Right cardiac atrium (tissue), 5 donors: ENCODE results near the gene RAB33B. TPM values are rescaled to one million over a fixed set of nuclear protein-coding genes. Genes with fewer than 3 reads are reported as not detected.
"Not testable (repeated sequence)": the region's sequence is repeated elsewhere in the genome, so short reads cannot be mapped to it uniquely, and the experiment has no call there.

Experiments
- ATAC-seq, 2 donors: fragments of 200-7000 bp; cut with Tn5 transposase; one replicate each; pipeline versions ENCODE4 v1.8.0 to v1.9.1; 2020; ENCODE audit warnings: moderate library complexity in 2 of 2, mild to moderate bottlenecking in 1 of 2
- DNase-seq, 3 donors: peaks; one replicate each; pipeline ENCODE4 v3.0.0-alpha.2; 2020
- H3K27ac ChIP-seq: one replicate; pipeline ENCODE4 v1.5.1; 2013; ENCODE audit warnings: mild to moderate bottlenecking, low read length, control low read depth, moderate library complexity
- H3K27me3 ChIP-seq: one replicate; pipeline ENCODE4 v1.6.1; 2013; ENCODE audit not compliant: control insufficient read depth, insufficient read depth
- H3K4me1 ChIP-seq: one replicate; pipeline ENCODE4 v1.6.1; 2013; ENCODE audit warnings: low read length; ENCODE audit not compliant: control insufficient read depth, insufficient read depth
- H3K4me3 ChIP-seq: one replicate; pipeline ENCODE4 v1.5.1; 2013; ENCODE audit warnings: low read length, control low read depth
- H3K9me3 ChIP-seq: one replicate; pipeline ENCODE4 v1.6.1; 2013; ENCODE audit warnings: low read length; ENCODE audit not compliant: control insufficient read depth
- WGBS: extraction: QIAGEN DNeasy Blood & Tissue Kit; methylation state at CpG from one replicate; pipeline ENCODE4 v1.1.7; 2013; 5-methylcytosine and 5-hydroxymethylcytosine counted together
- intact Hi-C, 4 donors: fragments of 100-400 bp; cut with DNase I; formaldehyde crosslinking; loops; one replicate each; pipeline versions ENCODE4 v1.11.0 to v1.14.0; 2022 to 2023
- polyA plus RNA-seq: library from polyadenylated mRNA; stranded (reverse); fragments of 200-250 nt; gene quantifications from one replicate; pipeline ENCODE4 v1.2.3, GENCODE V29; 2013
- total RNA-seq, 4 donors: library from RNA; stranded (reverse); fragmentation: NEBNext Ultra II Directional; extraction: Animal tissue kit (Norgen Biotek cat#: 25700); gene quantifications; one replicate each; pipeline ENCODE4 v1.2.1, GENCODE V29; 2021
- donor health status: healthy with polysubstance abuse.
- donor health status: DM: no; HTN: yes; CAD: no.
- donor health status: DM: no; HTN: no; CAD: no.
- donor health status: DM: no; HTN: yes; CAD: no; lungs with severe emphysema.
- donor health status: DM: yes; HTN: yes; CAD: no.

Gene RAB33B
- total and polyA plus RNA-seq, 5 donors, result 3.5 to 7.9 (median 7.1) TPM

DNA sequence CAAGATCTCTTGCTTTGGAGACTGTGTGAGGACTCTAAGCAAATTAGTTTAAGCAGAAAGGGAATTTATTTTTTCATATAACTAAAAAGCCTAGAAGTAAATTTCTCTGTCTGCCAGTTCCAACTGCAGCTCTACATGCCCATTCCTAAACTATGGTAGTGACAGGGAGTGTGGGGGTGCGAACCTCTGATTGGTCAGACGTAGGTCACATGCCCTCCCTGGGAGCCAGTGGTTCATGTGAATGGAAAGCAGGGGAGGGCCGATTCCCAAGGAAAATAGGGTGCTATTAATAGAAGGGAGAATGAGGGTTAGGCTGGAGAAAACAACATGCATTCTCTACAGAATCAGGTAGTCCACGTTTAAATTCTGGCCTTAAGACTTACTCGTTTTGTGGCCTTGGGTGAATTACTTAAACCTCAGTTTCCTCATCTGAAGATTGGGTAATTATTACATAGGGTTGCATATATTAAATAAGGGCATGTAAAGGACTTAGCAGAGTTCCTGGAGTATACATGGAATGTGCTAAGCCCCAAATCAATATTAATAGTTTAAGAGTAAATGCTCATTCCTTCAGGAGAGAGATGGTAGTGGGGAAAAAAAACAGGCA is 7.2 kb downstream of the RAB33B start:
- Histone ChIP-seq H3K9me3 (no peaks in the 10 kb centered on the region), H3K4me1 (no peaks in the 10 kb centered on the region), H3K4me3 (no peak overlapping the region), H3K27ac (no peak overlapping the region), H3K27me3 (no peaks in the 10 kb centered on the region)
- 63% methylated on average over 5 of the region's 5 CpGs for WGBS
- no peak for DNase-seq
- peak in 1 of 2 donors; percentile 36 for ATAC-seq
- intact Hi-C loops, result no loop called here

DNA sequence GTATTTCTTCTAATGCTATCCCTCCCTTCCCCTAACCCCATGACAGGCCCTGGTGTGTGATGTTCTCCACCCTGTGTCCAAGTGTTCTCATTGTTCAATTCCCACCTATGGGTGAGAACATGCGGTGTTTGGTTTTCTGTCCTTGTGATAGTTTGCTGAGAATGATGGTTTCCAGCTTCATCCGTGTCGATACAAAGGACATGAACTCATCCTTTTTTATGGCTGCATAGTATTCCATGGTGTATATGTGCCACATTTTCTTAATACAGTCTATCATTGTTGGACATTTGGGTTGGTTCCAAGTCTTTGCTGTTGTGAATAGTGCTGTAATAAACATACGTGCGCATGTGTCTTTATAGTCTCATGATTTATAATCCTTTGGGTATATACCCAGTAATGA is 10.6 kb downstream of the RAB33B start:
- intact Hi-C loops, H3K4me3 ChIP-seq, DNase-seq, H3K4me1 ChIP-seq, ATAC-seq, H3K27me3 ChIP-seq, H3K27ac ChIP-seq, H3K9me3 ChIP-seq: not testable (repeated sequence)
- WGBS, result 97% methylated on average over 5 of the region's 5 CpGs

DNA sequence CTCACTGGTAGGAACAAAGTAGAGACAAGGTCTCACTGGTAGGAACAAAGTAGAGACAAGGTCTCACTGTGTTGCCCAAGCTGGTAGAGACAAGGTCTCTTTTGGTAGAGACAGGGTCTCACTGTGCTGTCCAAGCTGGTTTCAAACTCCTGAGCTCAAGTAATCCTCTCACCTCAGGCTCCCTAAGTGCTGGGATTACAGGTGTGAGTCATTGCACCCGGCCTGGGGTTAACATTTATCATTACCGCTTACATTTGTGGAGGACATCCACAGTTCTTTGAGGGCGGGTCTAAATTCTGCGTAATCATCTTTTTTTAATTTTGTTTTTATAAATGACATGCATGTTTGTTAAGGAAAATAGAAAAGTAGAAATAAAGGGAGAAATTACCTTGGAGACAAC is 12.0 kb downstream of the RAB33B start:
- no peak overlapping the region for H3K27ac ChIP-seq
- H3K4me3 ChIP-seq, result no peak overlapping the region
- no peaks in the 10 kb centered on the region for H3K27me3 ChIP-seq
- DNase-seq, result no peak
- ATAC-seq, result no peak
- WGBS, result 74% methylated on average over 4 of the region's 4 CpGs
- H3K4me1 ChIP-seq, result no peaks in the 10 kb centered on the region
- intact Hi-C loops, result no loop called here
- no peaks in the 10 kb centered on the region for H3K9me3 ChIP-seq

DNA sequence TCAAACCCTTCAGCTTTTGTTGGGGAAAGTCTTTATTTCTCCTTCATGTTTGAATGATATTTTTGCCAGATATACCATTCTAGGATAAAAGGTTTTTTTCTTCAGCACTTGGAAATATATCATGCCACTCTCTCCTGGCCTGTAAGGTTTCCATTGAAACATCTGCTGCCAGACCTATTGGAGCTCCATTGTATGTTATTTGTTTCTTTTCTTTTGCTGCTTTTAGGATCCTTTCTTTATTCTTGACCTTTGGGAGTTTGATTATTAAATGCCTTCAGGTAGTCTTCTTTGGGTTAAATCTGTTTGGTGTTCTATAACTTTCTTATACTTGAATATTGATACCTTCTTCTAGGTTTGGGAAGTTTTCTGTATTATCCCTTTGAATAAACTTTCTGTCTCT is 14.8 kb downstream of the RAB33B start:
- DNase-seq, intact Hi-C loops, H3K4me1 ChIP-seq, H3K9me3 ChIP-seq, H3K27me3 ChIP-seq, H3K4me3 ChIP-seq, H3K27ac ChIP-seq, ATAC-seq: not testable (repeated sequence)

DNA sequence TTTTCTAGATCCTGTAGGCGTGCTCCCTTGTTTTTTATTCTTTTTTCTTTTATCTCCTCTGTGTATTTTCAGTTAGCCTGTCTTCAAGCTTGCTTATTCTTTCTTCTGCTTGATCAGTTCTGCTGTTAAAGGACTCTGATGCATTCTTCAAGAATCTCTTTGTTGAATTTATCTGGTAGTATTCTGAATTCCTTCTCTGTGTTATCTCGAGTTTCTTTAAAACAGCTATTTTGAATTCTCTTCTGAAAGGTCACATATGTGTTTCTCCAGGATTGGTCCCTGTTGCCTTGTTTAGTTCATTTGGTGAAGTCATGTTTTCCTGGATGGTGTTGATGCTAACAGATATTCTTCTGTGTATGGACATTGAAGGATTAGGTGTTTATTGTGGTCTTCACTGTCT is 15.3 kb downstream of the RAB33B start:
- H3K4me3 ChIP-seq, result no peak overlapping the region
- H3K27me3 ChIP-seq, result no peaks in the 10 kb centered on the region
- ATAC-seq, result no peak
- H3K9me3 ChIP-seq, result no peaks in the 10 kb centered on the region
- no peaks in the 10 kb centered on the region for H3K4me1 ChIP-seq
- WGBS, result 90% methylated on average over 2 of the region's 2 CpGs
- intact Hi-C loops, result no loop called here
- no peak for DNase-seq
- no peak overlapping the region for H3K27ac ChIP-seq

DNA sequence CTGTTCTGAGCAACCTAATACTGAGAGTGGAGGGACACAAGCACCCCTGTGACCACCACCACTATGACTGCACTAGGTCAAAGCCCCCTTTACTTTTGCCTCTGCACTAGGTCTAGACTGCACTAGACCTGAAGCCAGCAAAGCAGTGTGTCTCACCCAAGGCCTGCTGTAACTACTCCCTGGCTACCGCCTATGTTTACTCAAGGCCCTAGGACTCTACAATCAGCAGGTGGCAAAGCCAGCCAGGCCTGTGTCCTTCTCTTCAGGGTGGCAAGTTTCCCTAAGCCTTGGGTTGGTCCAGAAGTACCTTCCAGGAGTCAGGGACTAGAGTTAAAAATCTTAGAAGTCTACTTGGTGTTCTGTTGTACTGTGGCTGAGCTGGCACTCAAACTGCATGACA is 15.9 kb downstream of the RAB33B start:
- no peak for ATAC-seq
- no peak overlapping the region for H3K4me3 ChIP-seq
- no peaks in the 10 kb centered on the region for H3K9me3 ChIP-seq
- no peaks in the 10 kb centered on the region for H3K4me1 ChIP-seq
- no peaks in the 10 kb centered on the region for H3K27me3 ChIP-seq
- H3K27ac ChIP-seq, result no peak overlapping the region
- intact Hi-C loops, result no loop called here
- 100% methylated on average over 1 of the region's 1 CpG for WGBS
- DNase-seq, result no peak

DNA sequence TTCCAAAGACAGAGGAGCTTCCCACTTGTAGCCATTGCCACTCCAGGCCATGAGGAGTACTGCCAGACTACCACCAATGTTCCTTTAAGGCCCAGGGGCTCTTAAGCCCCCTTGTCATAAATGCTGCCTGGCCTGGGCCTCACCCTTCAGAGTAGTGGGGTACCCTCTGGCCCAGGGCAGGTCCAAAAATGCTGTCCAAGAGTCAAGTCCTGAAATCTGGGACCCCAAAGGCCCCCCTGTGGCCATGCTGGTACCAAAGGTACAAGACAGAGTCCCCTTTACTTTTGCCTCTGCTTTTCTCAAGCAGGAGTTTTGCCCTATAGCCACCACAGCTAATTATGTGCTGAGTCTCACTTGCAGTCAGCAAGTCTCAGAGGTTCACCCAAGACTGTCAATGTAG is 16.4 kb downstream of the RAB33B start:
- ATAC-seq, result no peak
- H3K4me3 ChIP-seq, result no peak overlapping the region
- intact Hi-C loops, result no loop called here
- H3K27ac ChIP-seq, result no peak overlapping the region
- H3K27me3 ChIP-seq, result no peaks in the 10 kb centered on the region
- no peak for DNase-seq
- no peaks in the 10 kb centered on the region for H3K9me3 ChIP-seq
- no peaks in the 10 kb centered on the region for H3K4me1 ChIP-seq

DNA sequence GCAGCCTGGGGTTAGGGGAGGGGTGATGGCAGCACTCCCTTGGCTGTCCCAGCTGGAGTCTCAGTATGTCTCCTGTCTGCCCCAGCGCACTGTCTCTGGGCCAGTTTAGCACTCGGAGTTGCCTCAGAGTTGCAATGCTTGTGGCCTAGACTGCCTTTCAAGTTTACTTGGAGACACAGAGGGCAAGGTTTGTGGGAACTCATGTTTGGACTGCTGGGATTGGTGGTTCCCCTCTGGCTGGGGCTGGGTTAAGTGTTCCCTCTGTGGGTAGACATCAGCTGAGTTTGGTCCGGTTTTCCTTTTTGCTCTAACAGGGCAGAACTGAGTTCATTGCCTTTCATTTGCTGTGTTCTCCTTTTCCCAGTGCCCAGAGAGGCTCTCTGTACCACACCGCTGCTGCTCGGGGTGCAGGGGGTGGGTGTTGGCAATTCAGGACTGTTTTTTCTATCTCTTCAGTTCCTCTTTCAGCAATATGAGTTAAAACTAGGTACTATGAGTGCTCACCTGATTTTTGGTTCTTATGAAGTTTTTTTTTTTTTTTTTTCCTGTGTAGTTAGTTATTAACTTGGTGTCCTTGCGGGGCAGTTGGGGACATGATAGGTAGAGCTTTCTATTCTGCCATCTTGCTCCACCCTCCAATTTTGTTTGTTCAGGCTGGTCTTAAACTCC is 17.2 kb downstream of the RAB33B start:
- intact Hi-C loops, result no loop called here
- Histone ChIP-seq H3K4me3 (no peak overlapping the region), H3K9me3 (no peaks in the 10 kb centered on the region), H3K27ac (no peak overlapping the region), H3K27me3 (no peaks in the 10 kb centered on the region), H3K4me1 (no peaks in the 10 kb centered on the region)
- ATAC-seq, result no peak
- 96% methylated on average over 6 of the region's 6 CpGs for WGBS
- no peak for DNase-seq

DNA sequence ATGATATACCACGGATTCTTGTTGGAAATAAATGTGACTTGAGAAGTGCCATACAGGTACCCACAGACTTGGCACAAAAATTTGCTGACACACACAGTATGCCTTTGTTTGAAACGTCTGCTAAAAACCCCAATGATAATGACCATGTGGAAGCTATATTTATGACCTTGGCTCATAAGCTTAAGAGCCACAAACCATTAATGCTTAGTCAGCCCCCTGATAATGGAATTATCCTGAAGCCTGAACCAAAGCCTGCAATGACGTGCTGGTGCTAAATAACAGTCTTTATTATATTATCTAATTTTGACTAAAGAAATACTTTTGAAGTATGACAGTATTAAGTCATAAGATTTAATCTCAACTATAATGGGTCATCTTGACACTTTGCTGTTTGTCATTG is 18.9 kb downstream of the RAB33B start:
- 73% methylated on average over 3 of the region's 3 CpGs for WGBS
- H3K27me3 ChIP-seq, result no peaks in the 10 kb centered on the region
- intact Hi-C loops, result no loop called here
- DNase-seq (no peak), ATAC-seq (no peak)
- peaks cover 1% of the 10 kb centered on the region for H3K4me1 ChIP-seq
- H3K9me3 ChIP-seq, result no peaks in the 10 kb centered on the region
- no peak overlapping the region for H3K27ac ChIP-seq
- H3K4me3 ChIP-seq, result no peak overlapping the region

DNA sequence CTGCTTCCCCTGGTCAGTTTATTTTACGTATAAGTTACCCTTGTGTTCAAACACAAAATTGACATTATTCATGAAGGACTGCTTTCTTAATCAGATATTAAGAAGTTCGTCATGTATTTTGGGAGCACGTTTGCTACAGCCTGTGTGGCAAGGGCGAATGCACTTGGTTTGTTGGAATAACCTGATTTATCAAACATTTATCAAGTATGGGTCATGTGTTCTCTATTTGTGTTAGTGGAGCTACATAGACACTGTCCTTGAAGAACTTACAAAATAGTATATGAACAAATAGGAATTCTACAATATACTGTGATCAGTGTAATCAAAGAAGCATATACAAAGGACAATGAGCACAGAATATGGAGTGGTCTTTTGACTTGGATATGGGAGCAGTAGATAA is 22.4 kb downstream of the RAB33B start:
- DNase-seq (no peak), ATAC-seq (no peak)
- WGBS, result 96% methylated on average over 4 of the region's 4 CpGs
- Histone ChIP-seq H3K9me3 (no peaks in the 10 kb centered on the region), H3K27ac (no peak overlapping the region), H3K27me3 (no peaks in the 10 kb centered on the region), H3K4me1 (peaks cover 3% of the 10 kb centered on the region), H3K4me3 (no peak overlapping the region)
- intact Hi-C loops, result no loop called here

DNA sequence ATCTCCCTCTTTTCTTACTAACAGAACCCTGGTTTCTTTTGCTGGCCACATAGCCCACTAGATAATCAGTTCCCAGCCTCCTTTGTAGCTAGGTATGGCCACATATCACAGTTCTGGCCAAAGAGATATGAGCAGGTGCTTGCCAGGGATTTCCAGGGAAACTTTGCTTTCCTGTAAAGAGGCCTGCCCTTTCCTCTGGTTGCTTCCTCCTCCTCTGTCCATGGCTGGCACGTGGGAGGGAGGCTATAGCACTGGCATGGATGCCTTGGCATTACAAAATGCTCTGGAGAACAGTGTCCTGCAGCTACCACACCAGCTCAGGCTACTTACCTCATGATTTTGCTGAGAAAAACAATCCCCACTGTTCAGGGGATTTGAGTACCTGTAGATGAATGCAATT is 27.5 kb downstream of the RAB33B start:
- Histone ChIP-seq H3K4me1 (peaks cover 3% of the 10 kb centered on the region), H3K9me3 (no peaks in the 10 kb centered on the region), H3K27ac (no peak overlapping the region), H3K4me3 (no peak overlapping the region), H3K27me3 (no peaks in the 10 kb centered on the region)
- DNase-seq, result no peak
- WGBS, result 71% methylated on average over 1 of the region's 1 CpG
- intact Hi-C loops, result no loop called here
- ATAC-seq, result no peak

DNA sequence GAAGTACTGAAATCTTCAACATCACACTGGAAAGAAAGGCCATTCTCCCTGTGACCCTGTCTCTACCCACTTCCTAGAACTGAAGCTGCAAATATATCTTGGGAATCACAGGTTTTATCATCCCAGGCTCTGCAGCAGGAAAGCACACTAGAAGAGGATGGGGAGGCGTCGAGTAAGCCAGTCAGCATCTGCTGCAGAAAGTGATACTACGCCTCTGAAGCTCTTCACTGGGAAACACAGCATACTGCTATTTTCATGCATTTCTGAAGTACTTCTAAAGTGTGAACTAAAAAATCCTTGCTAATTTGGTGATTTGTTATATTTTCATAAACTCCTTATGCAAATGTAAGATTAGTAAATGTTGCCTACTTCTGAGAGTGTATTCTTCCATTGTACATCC is 29.1 kb downstream of the RAB33B start:
- no peak for ATAC-seq
- intact Hi-C loops, result no loop called here
- H3K27ac ChIP-seq, result no peak overlapping the region

More for the DNA sequence above, 29.1 kb downstream of the RAB33B start:
- no peaks in the 10 kb centered on the region for H3K9me3 ChIP-seq
- no peak overlapping the region for H3K4me3 ChIP-seq
- no peak for DNase-seq
- 91% methylated on average over 3 of the region's 3 CpGs for WGBS
- no peaks in the 10 kb centered on the region for H3K27me3 ChIP-seq
- H3K4me1 ChIP-seq, result peaks cover 2% of the 10 kb centered on the region
